Cardiac muscle cell (in vitro differentiated cells and primary cell): ENCODE measurements around the gene IDE. TPM values are rescaled to one million over a fixed set of nuclear protein-coding genes. Genes with fewer than 3 reads are reported as not detected.
A peak's percentile ranks its signal among the peaks of the same experiment; 100 is the strongest.

ENCODE experiments used
- DNase-seq, 2 donors: peaks; one replicate each; pipeline versions ENCODE4 v3.0.0 to v3.0.0-alpha.2; 2010 to 2017; ENCODE audit warnings: low read depth in 1 of 2, low spot score in 1 of 2
- H3K27ac ChIP-seq: fragments of 200-600 bp; sonication (generic); 2 replicates; pipeline ENCODE4 v1.5.1; 2016
- H3K27me3 ChIP-seq: fragments of 200-600 bp; sonication (generic); 2 replicates; pipeline ENCODE4 v1.6.0; 2016; ENCODE audit warnings: control low read depth
- H3K36me3 ChIP-seq: fragments of 200-600 bp; sonication (generic); 2 replicates; pipeline ENCODE4 v1.5.1; 2016; ENCODE audit warnings: control low read depth
- H3K4me1 ChIP-seq: fragments of 200-600 bp; sonication (generic); 2 replicates; pipeline ENCODE4 v1.8.1; 2017; ENCODE audit warnings: low read depth, mild to moderate bottlenecking, mixed run types
- H3K4me3 ChIP-seq: fragments of 200-600 bp; sonication (generic); 2 replicates; pipeline ENCODE4 v1.5.1; 2016; ENCODE audit warnings: mild to moderate bottlenecking
- H3K9me3 ChIP-seq: fragments of 200-600 bp; sonication (generic); 2 replicates; pipeline ENCODE4 v1.5.1; 2017; ENCODE audit warnings: low read depth, mild to moderate bottlenecking, control low read depth
- CTCF ChIP-seq: IDR thresholded peaks from 2 replicates; pipeline ENCODE4 v1.5.1; 2012; ENCODE audit warnings: low read depth, mild to moderate bottlenecking, low read length
- polyA plus RNA-seq: library from polyadenylated mRNA; unstranded; fragments of >200 nt; fragmentation: Nextera tagmentation; extraction: Ambion mirVana; gene quantifications from 2 replicates; pipeline ENCODE4 v1.2.1, GENCODE V29; 2016
- total RNA-seq: library from RNA; depleted of rRNA; stranded (reverse); fragments of >200 nt; gene quantifications from 2 replicates; pipeline ENCODE4 v1.2.3, GENCODE V29; 2016

IDE gene
- total and polyA plus RNA-seq, 2 experiments from 2014 or later = 23.2 to 30.0 TPM

- no peak for TF ChIP-seq CTCF
- peaks cover 24% of the 10 kb centered on the region for H3K36me3 ChIP-seq
Measured at GRCh38 chr10:92530421-92530820, 43.5 kb downstream of the IDE start.

GRCh38 chr10:92527716-92528115 is 46.2 kb downstream of the IDE start:
- no peaks in the 10 kb centered on the region for H3K27me3 ChIP-seq
- H3K4me3 ChIP-seq = no peak overlapping the region
- no peak for DNase-seq
- TF ChIP-seq CTCF = no peak
- H3K9me3 ChIP-seq = no peaks in the 10 kb centered on the region
- H3K27ac ChIP-seq = no peak overlapping the region
- H3K36me3 ChIP-seq = peaks cover 11% of the 10 kb centered on the region
- peaks cover 11% of the 10 kb centered on the region for H3K4me1 ChIP-seq

More at GRCh38 chr10:92530421-92530820, 43.5 kb downstream of the IDE start:
- DNase-seq = peak in 1 of 2 donors; percentile 23
- H3K9me3 ChIP-seq = no peaks in the 10 kb centered on the region
- H3K4me1 ChIP-seq = peaks cover 11% of the 10 kb centered on the region
- H3K27ac ChIP-seq = no peak overlapping the region
- no peak overlapping the region for H3K4me3 ChIP-seq
- H3K27me3 ChIP-seq = no peaks in the 10 kb centered on the region

GRCh38 chr10:92523639-92524038 is 50.3 kb downstream of the IDE start:
- H3K4me1 ChIP-seq = no peaks in the 10 kb centered on the region
- no peak for TF ChIP-seq CTCF
- no peak for DNase-seq
- no peak overlapping the region for H3K4me3 ChIP-seq
- no peaks in the 10 kb centered on the region for H3K9me3 ChIP-seq
- H3K27me3 ChIP-seq = no peaks in the 10 kb centered on the region
- H3K36me3 ChIP-seq = peaks cover 6% of the 10 kb centered on the region
- no peak overlapping the region for H3K27ac ChIP-seq

GRCh38 chr10:92517034-92517655 is 56.7 kb downstream of the IDE start:
- TF ChIP-seq CTCF = peak; percentile 75

GRCh38 chr10:92508866-92509265 is 65.0 kb downstream of the IDE start:
- no peak for DNase-seq
- Histone ChIP-seq H3K27ac (peak overlapping the region; percentile 25), H3K4me1 (peaks cover 33% of the 10 kb centered on the region), H3K27me3 (no peaks in the 10 kb centered on the region), H3K4me3 (no peak overlapping the region), H3K9me3 (no peaks in the 10 kb centered on the region), H3K36me3 (peaks cover 9% of the 10 kb centered on the region)
- no peak for TF ChIP-seq CTCF

More at GRCh38 chr10:92517034-92517655, 56.7 kb downstream of the IDE start:
- Histone ChIP-seq H3K4me3 (no peak overlapping the region), H3K27ac (no peak overlapping the region), H3K9me3 (no peaks in the 10 kb centered on the region), H3K36me3 (peaks cover 2% of the 10 kb centered on the region), H3K27me3 (no peaks in the 10 kb centered on the region), H3K4me1 (no peaks in the 10 kb centered on the region)
- DNase-seq = peak; percentile 88
